K562 (cell line): ENCODE measurements around the gene NXT1. TPM values are rescaled to one million over a fixed set of nuclear protein-coding genes. Genes with fewer than 3 reads are reported as not detected.
A peak's percentile ranks its signal among the peaks of the same experiment; 100 is the strongest.

ENCODE experiments used
- CHD7 ChIP-seq: fragments of 200-600 bp; sonication (generic); IDR thresholded peaks from one replicate; pipeline ENCODE4 v1.6.1; 2012; ENCODE audit warnings: mild to moderate bottlenecking, low read depth, low read length, inconsistent platforms
- GABPB1 ChIP-seq: sonication (generic); formaldehyde crosslinking; IDR thresholded peaks from 2 replicates; pipeline ENCODE4 v1.8.0; 2022; ENCODE audit warnings: mild to moderate bottlenecking, missing genetic modification reagents
- HDAC8 ChIP-seq: fragments of 450-650 bp; IDR thresholded peaks from 2 replicates; pipeline ENCODE4 v1.6.1; 2016; ENCODE audit warnings: mild to moderate bottlenecking, missing genetic modification characterization, moderate library complexity, missing compliant biosample characterization
- IRF9 ChIP-seq: fragments of 450-650 bp; IDR thresholded peaks from 2 replicates; pipeline ENCODE4 v1.6.1; 2016; ENCODE audit warnings: missing biosample characterization, missing genetic modification characterization
- KLF13 ChIP-seq: fragments of 450-650 bp; IDR thresholded peaks from 2 replicates; pipeline ENCODE4 v1.6.1; 2016; ENCODE audit warnings: missing genetic modification characterization, low read depth, mild to moderate bottlenecking, missing compliant biosample characterization, moderate library complexity, borderline replicate concordance
- MAZ ChIP-seq, 2 experiments: fragments of 450-650 bp in 1 of 2; sonication (generic) in 1 of 2; formaldehyde crosslinking; IDR thresholded peaks in 1 of 2; conservative IDR thresholded peaks in 1 of 2; 2 replicates each; pipeline versions ENCODE4 v1.4.0 to v1.5.0; 2020; ENCODE audit warnings: mild to moderate bottlenecking in 1 of 2, missing genetic modification reagents in 1 of 2
- MCM3 ChIP-seq: fragments of 450-650 bp; IDR thresholded peaks from 2 replicates; pipeline ENCODE4 v1.6.1; 2016
- MYNN ChIP-seq, 2 experiments: sonication (generic); formaldehyde crosslinking in 1 of 2; IDR thresholded peaks; 2 replicates each; pipeline versions ENCODE4 v1.5.0 to v1.6.1; 2016 to 2020; ENCODE audit warnings: antibody characterized with exemption in 1 of 2, missing genetic modification reagents in 1 of 2
- NFXL1 ChIP-seq: fragments of 450-650 bp; formaldehyde crosslinking; IDR thresholded peaks from 2 replicates; pipeline ENCODE4 v1.4.0; 2021; ENCODE audit warnings: mild to moderate bottlenecking
- NR1H2 ChIP-seq: sonication (generic); formaldehyde crosslinking; IDR thresholded peaks from 2 replicates; pipeline ENCODE4 v1.4.0; 2020; ENCODE audit warnings: mild to moderate bottlenecking, missing genetic modification reagents
- PTTG1 ChIP-seq: fragments of 450-650 bp; IDR thresholded peaks from 2 replicates; pipeline ENCODE4 v1.6.1; 2016; ENCODE audit warnings: low read depth, mild to moderate bottlenecking, missing genetic modification characterization, missing compliant biosample characterization
- SIN3B ChIP-seq: fragments of 450-650 bp; IDR thresholded peaks from 2 replicates; pipeline ENCODE4 v1.6.1; 2017; ENCODE audit warnings: low read depth, mild to moderate bottlenecking, moderate library complexity
- ZKSCAN1 ChIP-seq: fragments of 150-350 bp; IDR thresholded peaks from 2 replicates; pipeline ENCODE4 v1.6.1; 2016; ENCODE audit warnings: low read depth, low read length
- ZNF146 ChIP-seq: IDR thresholded peaks from one replicate; pipeline ENCODE4 v1.6.1; 2018; ENCODE audit warnings: missing compliant biosample characterization; ENCODE audit not compliant: unreplicated experiment
- ZNF3 ChIP-seq: fragments of 250-450 bp; sonication (Bioruptor Pico); IDR thresholded peaks from 2 replicates; pipeline ENCODE4 v1.5.0; 2021; ENCODE audit warnings: mild to moderate bottlenecking, moderate library complexity
- polyA plus RNA-seq, 8 experiments: library from polyadenylated mRNA; depleted of rRNA in 4 of 8; stranded (reverse) in 5 of 8; unstranded in 3 of 8; fragments of >200 nt; fragmentation: Nextera tagmentation in 2 of 8; fragmentation: Illumina TruSeq in 1 of 8; extraction: Ambion mirVana in 2 of 8; extraction: Trizol in 1 of 8; gene quantifications; 2 replicates each; pipeline versions ENCODE4 v1.2.1 to v1.2.3, GENCODE V29; 2011 to 2014; ENCODE audit warnings: inconsistent platforms in 1 of 8, missing spikeins in 1 of 8
- total RNA-seq, 7 experiments: library from RNA; depleted of rRNA in 6 of 7; stranded (reverse); fragments of >200 nt in 6 of 7; fragmentation: Illumina TruSeq in 2 of 7; extraction: Trizol in 2 of 7; gene quantifications; 2 replicates each; pipeline versions ENCODE4 v1.2.1 to v1.2.3, GENCODE V29; 2011 to 2021; ENCODE audit warnings: low replicate concordance in 1 of 7

Gene NXT1
- total and polyA plus RNA-seq, 9 of the 15 experiments (the other 6 are each of a cell fraction or from before 2014, with no cell fraction given) = 7.7 to 50.9 (median 35.6) TPM

GRCh38 chr20:23361476-23362391 is 11.1 kb downstream of the NXT1 start, which contains the start of gene GZF1 (continued):
- TF ChIP-seq CHD7 = no peak
- TF ChIP-seq ZNF3 (CRISPR knock-in tag) = no peak
- no peak; the same call in 1 of the 2 replicates for TF ChIP-seq MYNN (IDR thresholded peaks at IDR 0.05)
- TF ChIP-seq MYNN (CRISPR knock-in tag; IDR thresholded peaks at IDR 0.05) = no peak
- TF ChIP-seq SIN3B = peak; percentile 67; the same call in 1 of the 2 replicates
- no peak for TF ChIP-seq PTTG1 (tag)
- TF ChIP-seq KLF13 (tag) = peak; percentile 40; the same call in 1 of the 2 replicates
- peak; percentile 59; the same call in 1 of the 2 replicates for TF ChIP-seq GABPB1 (CRISPR knock-in tag)
- no peak for TF ChIP-seq NFXL1 (CRISPR knock-in tag)
- peak; percentile 28; the same call in 1 of the 2 replicates for TF ChIP-seq ZKSCAN1
- no peak for TF ChIP-seq NR1H2 (CRISPR knock-in tag)
- no peak for TF ChIP-seq ZNF146 (CRISPR knock-in tag)
- TF ChIP-seq MCM3 = no peak
- peak; percentile 89 for TF ChIP-seq IRF9 (tag)
- TF ChIP-seq MAZ (CRISPR knock-in tag; conservative IDR thresholded peaks at IDR 0.05 in 1 of 2, IDR thresholded peaks at IDR 0.05 in 1 of 2) = peak; percentile 41 to 75; a peak in 3 of 4 replicates
- no peak; the same call in 1 of the 2 replicates for TF ChIP-seq HDAC8 (tag)
